CD4-positive, alpha-beta T cell (primary cell): ENCODE results near the gene PLXDC1. TPM values are rescaled to one million over a fixed set of nuclear protein-coding genes. Genes with fewer than 3 reads are reported as not detected.

Source experiments
- ATAC-seq: fragments of 200-7000 bp; cut with Tn5 transposase; one replicate; pipeline ENCODE4 v1.10.0; 2022; ENCODE audit warnings: mild to moderate bottlenecking; ENCODE audit not compliant: poor library complexity
- CTCF ChIA-PET: fragments of 350-600 bp; sonication (Branson Sonifier 250); formaldehyde crosslinking; loops from one replicate; lab custom pipeline; 2021; ENCODE audit warnings: antibody characterized with exemption, inconsistent platforms; lab: Charles Lee
- POLR2A ChIA-PET: fragments of 350-600 bp; sonication (Branson Sonifier 250); formaldehyde crosslinking; loops from one replicate; lab custom pipeline; 2021; ENCODE audit warnings: antibody characterized with exemption, inconsistent platforms; lab: Charles Lee
- DNase-seq, 14 experiments: peaks; one replicate each; pipeline ENCODE4 v3.0.0-alpha.2; 2013 to 2020; ENCODE audit warnings: mixed read lengths in 2 of 14
- H3K27ac ChIP-seq, 2 donors: one replicate each; pipeline versions ENCODE4 v1.5.1 to v1.7.0; 2013; ENCODE audit warnings: low read length in 2 of 2, low read depth in 1 of 2, mild to moderate bottlenecking in 1 of 2
- H3K27me3 ChIP-seq, 2 experiments: 1 replicate in 1 of 2; 2 replicates in 1 of 2; pipeline versions ENCODE4 v1.6.1 to v1.7.0; 2013; ENCODE audit warnings: low read length in 2 of 2, control low read depth in 1 of 2, mild to moderate bottlenecking in 1 of 2, moderate library complexity in 1 of 2; ENCODE audit not compliant: insufficient read depth in 2 of 2, control insufficient read depth in 1 of 2
- H3K36me3 ChIP-seq: one replicate; pipeline ENCODE4 v1.6.1; 2013; ENCODE audit warnings: low read length, control low read depth; ENCODE audit not compliant: insufficient read depth
- H3K4me1 ChIP-seq: one replicate; pipeline ENCODE4 v1.6.1; 2013; ENCODE audit warnings: low read length, control low read depth; ENCODE audit not compliant: insufficient read depth
- H3K4me3 ChIP-seq: one replicate; pipeline ENCODE4 v1.5.1; 2013; ENCODE audit warnings: mild to moderate bottlenecking, low read length, moderate library complexity
- H3K9me3 ChIP-seq, 2 experiments: 1 replicate in 1 of 2; 2 replicates in 1 of 2; pipeline versions ENCODE4 v1.6.1 to v1.7.0; 2013; ENCODE audit warnings: low read length in 2 of 2, mild to moderate bottlenecking in 2 of 2, control low read depth in 1 of 2, moderate library complexity in 1 of 2; ENCODE audit not compliant: control insufficient read depth in 1 of 2, insufficient read depth in 1 of 2
- H3K27ac Mint-ChIP-seq: one replicate; pipeline ENCODE4 v1.8.0; 2020; ENCODE audit warnings: mixed read lengths
- H3K27me3 Mint-ChIP-seq: one replicate; pipeline ENCODE4 v1.8.0; 2021; ENCODE audit warnings: mixed read lengths
- H3K36me3 Mint-ChIP-seq: one replicate; pipeline ENCODE4 v1.8.0; 2021; ENCODE audit warnings: low read depth, mixed read lengths
- H3K4me1 Mint-ChIP-seq: one replicate; pipeline ENCODE4 v1.8.0; 2021; ENCODE audit warnings: low read depth, mixed read lengths
- H3K4me3 Mint-ChIP-seq: one replicate; pipeline ENCODE4 v1.8.0; 2020; ENCODE audit warnings: mild to moderate bottlenecking, mixed read lengths
- H3K9me3 Mint-ChIP-seq: one replicate; pipeline ENCODE4 v1.8.0; 2020; ENCODE audit warnings: mixed read lengths
- intact Hi-C, 2 experiments: fragments of 100-400 bp; cut with DNase I in 1 of 2; cut with micrococcal nuclease in 1 of 2; formaldehyde crosslinking; loops; one replicate each; pipeline versions ENCODE4 v1.15.1 to v1.9.0; 2023 to 2025; cut with DNase I, micrococcal nuclease
- total RNA-seq, 174 experiments: library from RNA in 2 of 174; stranded (reverse) in 2 of 174; gene quantifications; one replicate each; pipeline ENCODE4 v1.2.3 and lab custom pipeline; 2021 to 2026
- TF ChIP-seq, protein P1 (sequence below): fragments of 200-600 bp; IDR thresholded peaks from one replicate; pipeline ENCODE4 v1.8.0; 2022; ENCODE audit warnings: antibody characterized with exemption, mild to moderate bottlenecking

Gene PLXDC1
- total RNA-seq, 2 experiments from 2014 or later, result 66.7 to 67.6 TPM

DNA sequence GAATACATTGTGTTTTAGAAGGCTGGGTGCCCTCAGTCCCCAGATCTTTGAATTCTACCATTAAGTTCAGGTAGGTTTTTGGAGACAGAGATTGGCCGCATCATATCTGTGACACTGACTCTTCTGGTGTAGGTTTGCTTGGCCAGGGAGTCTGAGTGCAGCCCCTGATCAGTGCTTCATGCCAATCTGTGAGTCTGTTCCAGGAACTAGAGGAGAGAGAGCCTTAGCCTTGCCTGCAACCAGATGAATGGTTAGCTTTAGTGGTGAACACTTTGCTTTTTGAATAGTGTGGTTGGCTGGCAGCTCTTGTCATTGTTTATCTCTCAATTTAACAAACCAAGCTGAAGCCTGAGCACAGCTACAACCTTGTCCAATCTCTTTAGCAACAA, 87.8 kb downstream of the PLXDC1 start:
- intact Hi-C loops, result no loop called here
- Mint-ChIP-seq H3K4me1 (peaks cover 15% of the 10 kb centered on the region), H3K27me3 (no peaks in the 10 kb centered on the region), H3K27ac (peak overlapping the region; percentile 65), H3K36me3 (no peaks in the 10 kb centered on the region), H3K9me3 (no peaks in the 10 kb centered on the region), H3K4me3 (no peak overlapping the region)
- H3K27me3 ChIP-seq, result no peaks in the 10 kb centered on the region
- no peaks in the 10 kb centered on the region for H3K9me3 ChIP-seq
- no peak for DNase-seq
- no peak overlapping the region for H3K4me3 ChIP-seq
- no peaks in the 10 kb centered on the region for H3K4me1 ChIP-seq
- POLR2A ChIA-PET, result interaction anchor here (1.4 kb wide), 1 partner anchor 90 kb away, joined by 6 read pairs; no protein-coding TSS in a partner anchor
- H3K36me3 ChIP-seq, result no peaks in the 10 kb centered on the region
- CTCF ChIA-PET, result interaction anchor here (0.7 kb wide), 1 partner anchor 89 kb away, joined by 3 read pairs; no protein-coding TSS in a partner anchor
- TF ChIP-seq, protein P1, sequence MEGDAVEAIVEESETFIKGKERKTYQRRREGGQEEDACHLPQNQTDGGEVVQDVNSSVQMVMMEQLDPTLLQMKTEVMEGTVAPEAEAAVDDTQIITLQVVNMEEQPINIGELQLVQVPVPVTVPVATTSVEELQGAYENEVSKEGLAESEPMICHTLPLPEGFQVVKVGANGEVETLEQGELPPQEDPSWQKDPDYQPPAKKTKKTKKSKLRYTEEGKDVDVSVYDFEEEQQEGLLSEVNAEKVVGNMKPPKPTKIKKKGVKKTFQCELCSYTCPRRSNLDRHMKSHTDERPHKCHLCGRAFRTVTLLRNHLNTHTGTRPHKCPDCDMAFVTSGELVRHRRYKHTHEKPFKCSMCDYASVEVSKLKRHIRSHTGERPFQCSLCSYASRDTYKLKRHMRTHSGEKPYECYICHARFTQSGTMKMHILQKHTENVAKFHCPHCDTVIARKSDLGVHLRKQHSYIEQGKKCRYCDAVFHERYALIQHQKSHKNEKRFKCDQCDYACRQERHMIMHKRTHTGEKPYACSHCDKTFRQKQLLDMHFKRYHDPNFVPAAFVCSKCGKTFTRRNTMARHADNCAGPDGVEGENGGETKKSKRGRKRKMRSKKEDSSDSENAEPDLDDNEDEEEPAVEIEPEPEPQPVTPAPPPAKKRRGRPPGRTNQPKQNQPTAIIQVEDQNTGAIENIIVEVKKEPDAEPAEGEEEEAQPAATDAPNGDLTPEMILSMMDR, result no peak
- no peak overlapping the region for H3K27ac ChIP-seq
- ATAC-seq, result no peak

- TF ChIP-seq, protein P1, result no peak
- intact Hi-C loops, result no loop called here
- H3K27me3 Mint-ChIP-seq, result no peaks in the 10 kb centered on the region
- ChIA-PET POLR2A (interaction anchor here (1.4 kb wide), 1 partner anchor 91 kb away, joined by 6 read pairs; no protein-coding TSS in a partner anchor), CTCF (interaction anchor here (2.1 kb wide), 1 partner anchor 90 kb away, joined by 4 read pairs; no protein-coding TSS in a partner anchor)
- peak overlapping the region; percentile 65 for H3K27ac Mint-ChIP-seq
- H3K36me3 ChIP-seq, result no peaks in the 10 kb centered on the region
- peaks cover 15% of the 10 kb centered on the region for H3K4me1 Mint-ChIP-seq
- H3K4me3 ChIP-seq, result no peak overlapping the region
- no peaks in the 10 kb centered on the region for H3K9me3 Mint-ChIP-seq
- DNase-seq (no peak), ATAC-seq (no peak)
- no peaks in the 10 kb centered on the region for H3K9me3 ChIP-seq
- no peaks in the 10 kb centered on the region for H3K4me1 ChIP-seq
- H3K4me3 Mint-ChIP-seq, result no peak overlapping the region
- no peak overlapping the region for H3K27ac ChIP-seq
- H3K36me3 Mint-ChIP-seq, result no peaks in the 10 kb centered on the region
- no peaks in the 10 kb centered on the region for H3K27me3 ChIP-seq
Observed at GRCh38 chr17:39062846-39063680, 88.4 kb downstream of the PLXDC1 start.

DNA sequence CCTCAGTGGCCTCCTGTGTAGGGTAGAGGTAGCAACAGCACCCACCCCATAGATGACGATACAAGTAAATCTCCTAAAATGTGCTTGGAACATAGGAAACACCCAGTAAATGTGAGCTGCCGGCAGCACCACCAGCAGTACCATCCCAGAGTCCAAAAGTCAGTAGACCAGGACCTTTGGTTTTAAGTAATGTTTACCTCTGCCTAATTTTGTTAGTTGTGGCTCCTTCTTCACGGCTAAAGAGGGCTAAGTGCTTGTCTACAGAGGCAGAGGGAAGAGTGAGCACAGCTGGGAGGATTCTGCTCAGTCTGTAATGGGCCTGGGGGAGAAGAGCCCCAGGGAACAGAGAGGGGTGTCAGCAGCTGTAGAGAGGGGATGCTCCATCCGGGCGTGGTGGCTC, 92.9 kb downstream of the PLXDC1 start:
- H3K9me3 ChIP-seq, result no peaks in the 10 kb centered on the region
- no peaks in the 10 kb centered on the region for H3K36me3 ChIP-seq
- Mint-ChIP-seq H3K36me3 (no peaks in the 10 kb centered on the region), H3K9me3 (no peaks in the 10 kb centered on the region), H3K4me3 (no peak overlapping the region), H3K27ac (no peak overlapping the region), H3K27me3 (no peaks in the 10 kb centered on the region), H3K4me1 (peaks cover 22% of the 10 kb centered on the region)
- POLR2A ChIA-PET, result no interaction called here
- H3K27ac ChIP-seq, result no peak overlapping the region
- intact Hi-C loops, result loop anchor here (5.0 kb wide), 2 partner anchors 39 to 191 kb away; no protein-coding TSS in a partner anchor
- CTCF ChIA-PET, result interaction anchor here (1.0 kb wide), 2 partner anchors 95 to 106 kb away, joined by 3 to 4 read pairs; no protein-coding TSS in a partner anchor
- H3K4me1 ChIP-seq, result peaks cover 12% of the 10 kb centered on the region
- DNase-seq (no peak), ATAC-seq (no peak)
- TF ChIP-seq, protein P1, result no peak
- H3K4me3 ChIP-seq, result no peak overlapping the region
- no peaks in the 10 kb centered on the region for H3K27me3 ChIP-seq
